Stomach (tissue), 9 donors: ENCODE data around the gene SMIM41. TPM values are rescaled to one million over a fixed set of nuclear protein-coding genes. Genes with fewer than 3 reads are reported as not detected.

ENCODE experiments used
- DNase-seq, 2 donors: peaks; one replicate each; pipeline versions ENCODE4 v3.0.0 to v3.0.0-alpha.2; 2013 to 2019
- H3K27ac ChIP-seq, 5 donors: fragments of 200-600 bp in 4 of 5; sonication (generic) in 4 of 5; one replicate each; pipeline ENCODE4 v1.5.1; 2013 to 2019; ENCODE audit warnings: mild to moderate bottlenecking in 1 of 5, moderate library complexity in 1 of 5
- H3K27me3 ChIP-seq, 3 donors: fragments of 200-600 bp; sonication (generic); one replicate each; pipeline ENCODE4 v1.5.1; 2017 to 2019; ENCODE audit warnings: mixed run types in 1 of 3
- H3K36me3 ChIP-seq, 4 donors: fragments of 200-600 bp; sonication (generic); 1 replicate in 3 of 4; 2 replicates in 1 of 4; pipeline ENCODE4 v1.5.1; 2016 to 2019
- H3K4me1 ChIP-seq, 4 donors: fragments of 200-600 bp; sonication (generic); one replicate each; pipeline ENCODE4 v1.5.1; 2016 to 2019
- H3K4me3 ChIP-seq, 4 donors: fragments of 200-600 bp; sonication (generic) in 3 of 4; one replicate each; pipeline ENCODE4 v1.5.1; 2016 to 2019; ENCODE audit warnings: mild to moderate bottlenecking in 1 of 4
- H3K9me3 ChIP-seq, 4 donors: fragments of 200-600 bp; sonication (generic); one replicate each; pipeline ENCODE4 v1.5.1; 2016 to 2019
- EP300 ChIP-seq: sonication (generic); formaldehyde crosslinking; IDR thresholded peaks from one replicate; pipeline ENCODE4 v1.6.1; 2017; ENCODE audit warnings: antibody characterized with exemption
- POLR2A ChIP-seq, 4 donors: fragments of 450-650 bp; IDR thresholded peaks; one replicate each; pipeline ENCODE4 v1.6.1; 2016; ENCODE audit warnings: antibody characterized with exemption in 4 of 4, control low read depth in 2 of 4, mild to moderate bottlenecking in 1 of 4, moderate library complexity in 1 of 4
- POLR2AphosphoS5 ChIP-seq, 3 donors: sonication (generic); formaldehyde crosslinking; IDR thresholded peaks; one replicate each; pipeline ENCODE4 v1.6.1; 2016; ENCODE audit warnings: antibody characterized with exemption in 3 of 3
- WGBS, 5 donors: extraction: QIAGEN DNeasy Blood & Tissue Kit in 3 of 5; methylation state at CpG; one replicate each; pipeline versions ENCODE4 v1.1.5 to v1.1.7; 2013 to 2018; 5-methylcytosine and 5-hydroxymethylcytosine counted together
- intact Hi-C: fragments of 100-400 bp; cut with DNase I; formaldehyde crosslinking; loops from one replicate; pipeline ENCODE4 v1.15.1; 2023; ENCODE audit warnings: low total_unique reads
- polyA plus RNA-seq, 3 donors: library from polyadenylated mRNA; stranded (reverse); fragments of 200-250 nt; gene quantifications; one replicate each; pipeline ENCODE4 v1.2.3, GENCODE V29; 2013
- total RNA-seq, 5 donors: library from RNA; depleted of rRNA; stranded (reverse); fragments of >200 nt; gene quantifications; one replicate each; pipeline versions ENCODE4 v1.1.0 to v1.2.3, GENCODE V29; 2014 to 2016
- TF ChIP-seq, protein P1 (sequence below), 7 experiments: fragments of 450-650 bp in 4 of 7; fragments of 200-600 bp in 3 of 7; sonication (generic) in 3 of 7; IDR thresholded peaks; one replicate each; pipeline ENCODE4 v1.5.1; 2016 to 2019; ENCODE audit warnings: antibody characterized with exemption in 7 of 7, control low read depth in 2 of 7, mild to moderate bottlenecking in 1 of 7
- donor health status: healthy with polysubstance abuse.
- donor health status: Bipolar disorder and iron deficiency.
- donor health status: healthy.

Gene SMIM41
- total and polyA plus RNA-seq, 8 donors = 1.1 to 21.6 (median 6.5) TPM; not detected in 1

DNA sequence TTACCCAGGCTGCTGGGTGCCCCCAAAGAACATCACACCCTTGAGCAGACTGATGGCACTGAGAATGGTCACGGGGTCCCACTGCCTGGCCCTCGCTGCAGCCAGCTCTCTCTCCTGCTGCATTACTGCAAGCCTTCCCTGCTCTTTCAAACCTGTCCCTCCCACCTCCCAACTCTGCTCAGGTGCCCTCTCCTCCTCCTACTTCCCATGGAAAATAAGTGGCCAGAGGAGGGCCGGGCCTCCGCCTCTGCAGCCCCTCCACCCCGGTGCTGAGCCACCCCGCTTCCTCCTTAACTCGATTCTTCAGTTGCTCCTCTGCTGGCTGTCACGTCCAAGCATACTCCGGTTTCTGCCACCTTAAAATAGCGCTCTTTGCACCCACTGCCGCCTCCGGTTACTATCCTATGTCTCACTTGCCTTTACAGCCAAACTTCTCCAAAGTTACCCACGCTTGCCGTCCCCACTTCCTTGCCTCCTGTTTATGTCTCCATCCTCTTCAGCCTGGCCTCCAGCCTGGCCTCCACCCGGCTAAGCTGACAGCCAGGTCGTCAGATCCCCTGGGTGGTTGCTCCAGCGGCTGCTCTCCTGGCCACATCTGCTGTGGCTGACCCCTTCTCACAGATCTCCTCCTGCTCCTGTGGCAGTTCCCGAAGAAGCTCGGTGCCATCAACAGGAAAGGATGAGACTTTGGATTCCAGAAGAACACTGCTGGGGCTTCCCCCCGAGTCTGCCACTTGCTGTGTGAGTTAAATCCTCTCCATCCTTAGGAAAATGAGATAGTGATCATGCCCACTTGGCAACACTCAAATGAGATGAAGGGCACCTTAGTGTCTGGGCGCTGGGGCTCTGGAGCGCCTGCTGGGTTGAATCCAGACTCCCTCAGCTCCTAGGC is 7.7 kb downstream of the SMIM41 start:
- 79 to 85% (median 84%) methylated on average over 22 of the region's 22 CpGs for WGBS, 5 donors
- peaks cover 4 to 17% (median 11%) of the 10 kb centered on the region in 4 donors for H3K4me1 ChIP-seq
- no peak overlapping the region for H3K27ac ChIP-seq
- no peaks in the 10 kb centered on the region for H3K36me3 ChIP-seq
- DNase-seq = no peak
- no peak overlapping the region for H3K4me3 ChIP-seq
- no peaks in the 10 kb centered on the region for H3K9me3 ChIP-seq
- TF ChIP-seq, protein P1, sequence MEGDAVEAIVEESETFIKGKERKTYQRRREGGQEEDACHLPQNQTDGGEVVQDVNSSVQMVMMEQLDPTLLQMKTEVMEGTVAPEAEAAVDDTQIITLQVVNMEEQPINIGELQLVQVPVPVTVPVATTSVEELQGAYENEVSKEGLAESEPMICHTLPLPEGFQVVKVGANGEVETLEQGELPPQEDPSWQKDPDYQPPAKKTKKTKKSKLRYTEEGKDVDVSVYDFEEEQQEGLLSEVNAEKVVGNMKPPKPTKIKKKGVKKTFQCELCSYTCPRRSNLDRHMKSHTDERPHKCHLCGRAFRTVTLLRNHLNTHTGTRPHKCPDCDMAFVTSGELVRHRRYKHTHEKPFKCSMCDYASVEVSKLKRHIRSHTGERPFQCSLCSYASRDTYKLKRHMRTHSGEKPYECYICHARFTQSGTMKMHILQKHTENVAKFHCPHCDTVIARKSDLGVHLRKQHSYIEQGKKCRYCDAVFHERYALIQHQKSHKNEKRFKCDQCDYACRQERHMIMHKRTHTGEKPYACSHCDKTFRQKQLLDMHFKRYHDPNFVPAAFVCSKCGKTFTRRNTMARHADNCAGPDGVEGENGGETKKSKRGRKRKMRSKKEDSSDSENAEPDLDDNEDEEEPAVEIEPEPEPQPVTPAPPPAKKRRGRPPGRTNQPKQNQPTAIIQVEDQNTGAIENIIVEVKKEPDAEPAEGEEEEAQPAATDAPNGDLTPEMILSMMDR (IDR thresholded peaks at IDR 0.05) = no peak
- TF ChIP-seq POLR2A (IDR thresholded peaks at IDR 0.05) (no peak), EP300 (no peak), POLR2AphosphoS5 (IDR thresholded peaks at IDR 0.05) (no peak)
- H3K27me3 ChIP-seq = peaks cover 0 to 36% (median 0%) of the 10 kb centered on the region in 3 donors
- intact Hi-C loops = no loop called here

DNA sequence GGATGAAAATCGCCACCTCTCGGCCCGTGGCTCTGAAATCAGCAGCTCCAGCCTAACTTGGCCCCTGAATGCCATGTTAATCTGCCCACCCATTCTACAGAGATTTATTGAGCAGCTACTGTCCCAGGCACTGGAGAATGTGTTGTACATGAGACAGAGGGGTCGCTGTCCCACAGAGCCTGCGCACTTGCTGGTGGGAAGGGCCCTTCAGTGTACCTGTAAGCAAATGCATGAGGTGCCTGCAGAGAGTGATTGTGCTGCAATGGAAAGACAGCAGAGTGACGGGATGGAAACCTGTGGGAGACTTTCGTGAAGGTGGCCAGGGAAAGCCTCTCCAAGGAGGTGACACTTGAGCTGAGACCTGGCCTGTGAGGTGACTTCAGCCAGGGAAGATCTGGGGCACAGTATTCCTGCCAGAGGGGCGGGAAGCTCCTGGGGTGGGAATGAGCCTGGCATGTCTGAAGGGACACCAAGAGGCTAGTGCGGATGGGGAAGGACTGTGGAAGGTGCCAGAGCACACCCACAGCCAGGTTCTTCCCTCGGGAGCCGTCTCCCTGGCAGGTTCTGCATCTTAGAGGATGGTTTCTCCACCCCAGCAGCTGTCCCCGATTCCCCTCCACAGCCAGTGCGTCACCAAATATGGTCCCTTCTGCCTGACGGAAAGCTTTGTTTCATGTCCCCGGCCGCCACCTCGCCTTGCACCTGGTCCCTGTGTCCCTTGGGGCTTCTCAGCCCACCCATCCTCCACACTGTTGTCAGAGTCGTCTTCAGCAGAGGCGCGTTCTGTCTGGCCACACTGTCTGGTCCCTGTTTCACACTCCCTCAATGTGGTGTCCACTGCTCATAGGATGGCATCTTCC is 8.7 kb downstream of the SMIM41 start:
- H3K27ac ChIP-seq = no peak overlapping the region
- H3K27me3 ChIP-seq = peaks cover 0 to 36% (median 0%) of the 10 kb centered on the region in 3 donors
- no peak for DNase-seq
- TF ChIP-seq, protein P1 (IDR thresholded peaks at IDR 0.05) = no peak
- no peak for TF ChIP-seq POLR2A (IDR thresholded peaks at IDR 0.05)
- no peak for TF ChIP-seq EP300
- no peak for TF ChIP-seq POLR2AphosphoS5 (IDR thresholded peaks at IDR 0.05)
- no peak overlapping the region for H3K4me3 ChIP-seq
- no peaks in the 10 kb centered on the region for H3K36me3 ChIP-seq
- H3K9me3 ChIP-seq = no peaks in the 10 kb centered on the region
- 82 to 87% (median 84%) methylated on average over 19 to 20 of the region's 20 CpGs for WGBS, 5 donors
- H3K4me1 ChIP-seq = peaks cover 2 to 11% (median 5%) of the 10 kb centered on the region in 4 donors
- intact Hi-C loops = no loop called here

DNA sequence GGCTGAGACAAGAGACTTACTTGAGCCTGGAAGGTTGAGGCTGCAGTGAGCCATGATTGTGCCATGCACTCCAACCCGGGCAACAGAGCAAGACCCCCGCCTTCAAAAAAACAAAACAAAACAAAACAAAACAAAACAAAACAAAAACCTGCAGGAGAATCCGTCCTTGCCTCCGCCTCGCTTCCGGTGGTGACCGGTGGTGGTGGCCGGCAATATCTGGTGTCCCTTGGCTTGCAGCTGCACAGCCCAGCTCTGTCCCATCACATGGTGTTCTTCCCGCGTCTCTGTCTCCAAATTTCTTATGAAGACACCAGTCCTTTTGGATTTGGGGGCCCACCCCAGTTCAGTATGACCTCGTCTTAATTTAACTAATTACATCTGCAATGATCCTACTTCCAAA is 10.0 kb downstream of the SMIM41 start:
- Histone ChIP-seq H3K9me3 (no peaks in the 10 kb centered on the region), H3K36me3 (no peaks in the 10 kb centered on the region), H3K4me3 (no peak overlapping the region), H3K27ac (no peak overlapping the region), H3K4me1 (peaks cover 0 to 15% (median 5%) of the 10 kb centered on the region in 4 donors), H3K27me3 (peaks cover 0 to 39% (median 0%) of the 10 kb centered on the region in 3 donors)
- TF ChIP-seq, protein P1 (IDR thresholded peaks at IDR 0.05) = no peak
- TF ChIP-seq POLR2AphosphoS5 (IDR thresholded peaks at IDR 0.05) = no peak
- TF ChIP-seq EP300 = no peak
- no peak for TF ChIP-seq POLR2A (IDR thresholded peaks at IDR 0.05)
- WGBS, 5 donors = 87 to 96% (median 94%) methylated on average over 11 of the region's 11 CpGs
- DNase-seq = no peak
- intact Hi-C loops = no loop called here

DNA sequence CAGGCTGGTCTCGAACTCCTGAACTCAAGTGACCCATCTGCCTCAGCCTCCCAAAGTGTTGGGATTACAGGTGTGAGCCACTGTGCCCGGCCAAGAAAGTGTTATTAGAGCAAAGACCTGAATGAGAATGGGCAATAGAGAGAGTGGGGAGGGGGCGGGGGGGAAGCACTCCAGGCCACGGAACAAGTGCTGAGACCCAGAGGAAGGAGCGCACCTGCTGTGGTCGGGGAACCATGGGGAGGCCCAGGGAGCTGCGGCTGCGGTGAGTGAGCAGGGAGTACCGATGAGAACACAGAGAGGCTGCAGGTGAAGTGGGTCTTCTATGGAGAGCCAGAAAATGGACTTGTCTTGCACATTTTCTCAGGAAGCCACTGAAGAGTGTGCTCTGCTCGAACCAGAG is 10.8 kb downstream of the SMIM41 start:
- H3K27me3 ChIP-seq = peaks cover 0 to 39% (median 0%) of the 10 kb centered on the region in 3 donors
- intact Hi-C loops = no loop called here
- no peak overlapping the region for H3K27ac ChIP-seq
- no peaks in the 10 kb centered on the region for H3K9me3 ChIP-seq
- TF ChIP-seq, protein P1 (IDR thresholded peaks at IDR 0.05) = no peak
- no peak for TF ChIP-seq POLR2AphosphoS5 (IDR thresholded peaks at IDR 0.05)
- no peak for TF ChIP-seq EP300
- TF ChIP-seq POLR2A (IDR thresholded peaks at IDR 0.05) = no peak
- 77 to 83% (median 78%) methylated on average over 10 of the region's 10 CpGs for WGBS, 5 donors
- DNase-seq = no peak
- H3K4me1 ChIP-seq = peaks cover 0 to 15% (median 5%) of the 10 kb centered on the region in 4 donors
- no peaks in the 10 kb centered on the region for H3K36me3 ChIP-seq
- no peak overlapping the region for H3K4me3 ChIP-seq
